ENCODE data around the gene STK24. TPM values are rescaled to one million over a fixed set of nuclear protein-coding genes. Genes with fewer than 3 reads are reported as not detected.

STK24 gene
- total RNA-seq, 6 donors from 2014 or later: 51.3 to 89.8 (median 78.6) TPM

- Histone ChIP-seq H3K9me3 (no peaks in the 10 kb centered on the region), H3K4me3 (no peak overlapping the region), H3K36me3 (no peaks in the 10 kb centered on the region), H3K4me1 (peaks cover 29 to 54% (median 45%) of the 10 kb centered on the region in 4 donors), H3K27me3 (no peaks in the 10 kb centered on the region), H3K27ac (peak overlapping the region in 2 of 4 donors; percentile 19 to 48)
- no peak for DNase-seq
- WGBS, 2 donors: 58 to 68% methylated on average over 13 of the region's 13 CpGs
- no peak for ATAC-seq (ENCODE audit: low FRiP score in 2 of 2)
- TF ChIP-seq POLR2A (IDR thresholded peaks at IDR 0.05): no peak
- TF ChIP-seq POLR2AphosphoS5 (IDR thresholded peaks at IDR 0.05): no peak
- TF ChIP-seq CTCF (IDR thresholded peaks at IDR 0.05): no peak
- TF ChIP-seq EP300 (IDR thresholded peaks at IDR 0.05): no peak
These were observed 41.2 kb downstream of the STK24 start for GRCh38 chr13:98535501-98536354.

GRCh38 chr13:98534821-98535220 is 42.1 kb downstream of the STK24 start:
- H3K4me3 ChIP-seq: no peak overlapping the region
- H3K36me3 ChIP-seq: no peaks in the 10 kb centered on the region
- H3K27ac ChIP-seq: no peak overlapping the region
- no peak for DNase-seq
- WGBS, 2 donors: 94 to 97% methylated on average over 7 of the region's 7 CpGs
- no peaks in the 10 kb centered on the region for H3K9me3 ChIP-seq
- no peak for ATAC-seq (ENCODE audit: low FRiP score in 2 of 2)
- H3K4me1 ChIP-seq: peaks cover 24 to 48% (median 37%) of the 10 kb centered on the region in 4 donors
- TF ChIP-seq POLR2A (IDR thresholded peaks at IDR 0.05) (no peak), CTCF (IDR thresholded peaks at IDR 0.05) (no peak), POLR2AphosphoS5 (IDR thresholded peaks at IDR 0.05) (no peak), EP300 (IDR thresholded peaks at IDR 0.05) (no peak)
- H3K27me3 ChIP-seq: no peaks in the 10 kb centered on the region

- H3K4me1 ChIP-seq: peaks cover 24 to 48% (median 36%) of the 10 kb centered on the region in 4 donors
- no peaks in the 10 kb centered on the region for H3K36me3 ChIP-seq
- ATAC-seq (ENCODE audit: low FRiP score in 2 of 2): no peak
- 88 to 94% methylated on average over 3 to 9 of the region's 9 CpGs for WGBS, 2 donors
- no peak overlapping the region for H3K27ac ChIP-seq
- no peak overlapping the region for H3K4me3 ChIP-seq
- no peaks in the 10 kb centered on the region for H3K9me3 ChIP-seq
- H3K27me3 ChIP-seq: no peaks in the 10 kb centered on the region
- no peak for DNase-seq
- no peak for TF ChIP-seq POLR2AphosphoS5 (IDR thresholded peaks at IDR 0.05)
- TF ChIP-seq CTCF (IDR thresholded peaks at IDR 0.05): no peak
- no peak for TF ChIP-seq POLR2A (IDR thresholded peaks at IDR 0.05)
- TF ChIP-seq EP300 (IDR thresholded peaks at IDR 0.05): no peak
These were observed 43.0 kb downstream of the STK24 start for GRCh38 chr13:98533912-98534311.

GRCh38 chr13:98532254-98532653 is 44.7 kb downstream of the STK24 start:
- ATAC-seq (ENCODE audit: low FRiP score in 2 of 2): no peak
- 95 to 100% methylated on average over 3 of the region's 3 CpGs for WGBS, 2 donors

More at GRCh38 chr13:98532254-98532653, 44.7 kb downstream of the STK24 start:
- Histone ChIP-seq H3K36me3 (no peaks in the 10 kb centered on the region), H3K27ac (no peak overlapping the region), H3K9me3 (no peaks in the 10 kb centered on the region), H3K4me1 (peaks cover 24 to 57% (median 32%) of the 10 kb centered on the region in 4 donors), H3K27me3 (no peaks in the 10 kb centered on the region), H3K4me3 (no peak overlapping the region)
- TF ChIP-seq EP300 (IDR thresholded peaks at IDR 0.05): no peak
- TF ChIP-seq CTCF (IDR thresholded peaks at IDR 0.05): no peak
- no peak for TF ChIP-seq POLR2A (IDR thresholded peaks at IDR 0.05)
- TF ChIP-seq POLR2AphosphoS5 (IDR thresholded peaks at IDR 0.05): no peak
- no peak for DNase-seq

Data from upper lobe of left lung (tissue), 6 donors.